Gastroesophageal sphincter (tissue), 3 donors: ENCODE data around the gene RPS6KL1.

ENCODE experiments used
- EP300 ChIP-seq: sonication (generic); formaldehyde crosslinking; IDR thresholded peaks from one replicate; pipeline ENCODE4 v1.6.1; 2017; ENCODE audit warnings: antibody characterized with exemption, mild to moderate bottlenecking
- POLR2AphosphoS5 ChIP-seq: sonication (generic); formaldehyde crosslinking; IDR thresholded peaks from one replicate; pipeline ENCODE4 v1.6.1; 2017; ENCODE audit warnings: antibody characterized with exemption
- TF ChIP-seq, protein P1 (sequence below), 4 experiments: fragments of 200-600 bp in 2 of 4; fragments of 450-650 bp in 2 of 4; sonication (generic) in 1 of 4; IDR thresholded peaks; one replicate each; pipeline ENCODE4 v1.5.1; 2017 to 2019; ENCODE audit warnings: antibody characterized with exemption in 4 of 4, mild to moderate bottlenecking in 2 of 4, moderate library complexity in 2 of 4

DNA sequence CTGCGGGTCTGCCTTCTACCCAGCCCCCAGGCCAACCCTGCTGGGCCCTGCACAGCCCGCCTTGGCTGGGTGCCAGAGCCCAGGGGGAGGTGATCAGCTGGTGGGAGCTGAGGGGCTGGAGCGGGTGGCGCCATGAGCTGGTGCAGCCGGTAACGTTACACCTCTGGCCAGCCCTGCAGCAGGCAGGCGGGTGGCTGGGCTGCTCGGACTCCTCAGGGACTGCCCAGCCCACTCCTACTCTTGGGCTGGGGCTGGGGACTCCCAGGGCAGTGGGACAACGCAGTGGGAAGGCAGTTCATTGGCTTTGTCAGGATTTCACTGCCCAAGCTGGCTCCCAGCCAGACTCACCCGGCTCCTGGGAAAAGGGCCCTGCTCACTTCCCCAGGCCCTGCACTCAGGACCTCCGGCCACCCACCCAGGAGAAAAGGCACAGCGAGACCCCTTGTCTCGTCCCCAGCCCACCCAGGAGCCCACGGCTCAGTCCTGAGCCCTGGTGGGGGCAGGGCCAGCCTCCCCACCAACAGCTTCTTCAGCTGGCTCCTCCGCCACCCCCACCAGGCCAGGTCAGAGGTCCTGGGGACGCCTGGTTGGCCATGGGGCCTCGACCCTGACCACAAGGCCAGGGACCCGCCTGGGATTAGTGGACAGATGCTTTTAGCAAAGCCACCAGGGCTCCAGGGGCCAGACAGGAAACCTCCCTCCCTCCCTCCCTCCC lies 31.3 kb upstream of the RPS6KL1 start:
- TF ChIP-seq EP300 (no peak), POLR2AphosphoS5 (no peak)
- TF ChIP-seq, protein P1, sequence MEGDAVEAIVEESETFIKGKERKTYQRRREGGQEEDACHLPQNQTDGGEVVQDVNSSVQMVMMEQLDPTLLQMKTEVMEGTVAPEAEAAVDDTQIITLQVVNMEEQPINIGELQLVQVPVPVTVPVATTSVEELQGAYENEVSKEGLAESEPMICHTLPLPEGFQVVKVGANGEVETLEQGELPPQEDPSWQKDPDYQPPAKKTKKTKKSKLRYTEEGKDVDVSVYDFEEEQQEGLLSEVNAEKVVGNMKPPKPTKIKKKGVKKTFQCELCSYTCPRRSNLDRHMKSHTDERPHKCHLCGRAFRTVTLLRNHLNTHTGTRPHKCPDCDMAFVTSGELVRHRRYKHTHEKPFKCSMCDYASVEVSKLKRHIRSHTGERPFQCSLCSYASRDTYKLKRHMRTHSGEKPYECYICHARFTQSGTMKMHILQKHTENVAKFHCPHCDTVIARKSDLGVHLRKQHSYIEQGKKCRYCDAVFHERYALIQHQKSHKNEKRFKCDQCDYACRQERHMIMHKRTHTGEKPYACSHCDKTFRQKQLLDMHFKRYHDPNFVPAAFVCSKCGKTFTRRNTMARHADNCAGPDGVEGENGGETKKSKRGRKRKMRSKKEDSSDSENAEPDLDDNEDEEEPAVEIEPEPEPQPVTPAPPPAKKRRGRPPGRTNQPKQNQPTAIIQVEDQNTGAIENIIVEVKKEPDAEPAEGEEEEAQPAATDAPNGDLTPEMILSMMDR (IDR thresholded peaks at IDR 0.05): no peak
